Loucy (cell line): ENCODE measurements around the gene GRK6.
A peak's percentile ranks its signal among the peaks of the same experiment; 100 is the strongest.

Source experiments
- H2AFZ ChIP-seq: fragments of 200-600 bp; sonication (generic); 2 replicates; pipeline ENCODE4 v1.6.0; 2016; ENCODE audit warnings: antibody characterized with exemption, mild to moderate bottlenecking, low read length, moderate library complexity
- H3F3A ChIP-seq: fragments of 200-600 bp; 2 replicates; pipeline ENCODE4 v1.6.0; 2016; ENCODE audit warnings: antibody characterized with exemption, low read depth, mild to moderate bottlenecking
- H3K27me3 ChIP-seq: fragments of 200-600 bp; sonication (generic); 2 replicates; pipeline ENCODE4 v1.6.1; 2014; ENCODE audit warnings: low read length, mild to moderate bottlenecking; ENCODE audit not compliant: insufficient read depth, poor library complexity, severe bottlenecking
- H3K36me3 ChIP-seq: fragments of 200-600 bp; sonication (generic); 2 replicates; pipeline ENCODE4 v1.6.1; 2016; ENCODE audit warnings: low read length; ENCODE audit not compliant: insufficient read depth
- H3K4me1 ChIP-seq: fragments of 200-600 bp; sonication (generic); 2 replicates; pipeline ENCODE4 v1.5.1; 2014; ENCODE audit warnings: low read length, mild to moderate bottlenecking; ENCODE audit not compliant: insufficient read depth, poor library complexity, severe bottlenecking
- H3K4me2 ChIP-seq: fragments of 200-600 bp; sonication (generic); 2 replicates; pipeline ENCODE4 v1.6.0; 2014; ENCODE audit warnings: antibody characterized with exemption, low read length, low read depth, mild to moderate bottlenecking; ENCODE audit not compliant: poor library complexity, severe bottlenecking
- H3K4me3 ChIP-seq: fragments of 200-600 bp; sonication (generic); 2 replicates; pipeline ENCODE4 v1.5.1; 2014; ENCODE audit warnings: low read length, mild to moderate bottlenecking, mixed read lengths; ENCODE audit not compliant: poor library complexity, severe bottlenecking
- H3K79me2 ChIP-seq: fragments of 200-600 bp; sonication (generic); 2 replicates; pipeline ENCODE4 v1.6.1; 2014; ENCODE audit warnings: low read length; ENCODE audit not compliant: insufficient read depth
- H3K9ac ChIP-seq: fragments of 200-600 bp; sonication (generic); 2 replicates; pipeline ENCODE4 v1.6.0; 2014; ENCODE audit warnings: mild to moderate bottlenecking, low read depth, low read length, moderate library complexity; ENCODE audit not compliant: poor library complexity, severe bottlenecking
- H3K9me2 ChIP-seq: fragments of 200-600 bp; sonication (generic); replicated peaks from 2 replicates; pipeline ENCODE4 v1.6.1; 2016; ENCODE audit warnings: low read depth, low read length, mixed read lengths
- H3K9me3 ChIP-seq: fragments of 200-600 bp; sonication (generic); 2 replicates; pipeline ENCODE4 v1.6.1; 2014; ENCODE audit warnings: mild to moderate bottlenecking, antibody characterized with exemption, low read length, low read depth; ENCODE audit not compliant: insufficient read depth
- H4K20me1 ChIP-seq: fragments of 200-600 bp; sonication (generic); 2 replicates; pipeline ENCODE4 v1.6.0; 2014; ENCODE audit warnings: antibody characterized with exemption, low read length, mild to moderate bottlenecking; ENCODE audit not compliant: insufficient read depth, poor library complexity, severe bottlenecking
- EZH2phosphoT487 ChIP-seq: fragments of 200-600 bp; IDR thresholded peaks from 2 replicates; pipeline ENCODE4 v1.6.1; 2018; ENCODE audit warnings: antibody characterized with exemption, mild to moderate bottlenecking, moderate library complexity, borderline replicate concordance
- TF ChIP-seq, protein P1 (sequence below): fragments of 200-600 bp; sonication (generic); conservative IDR thresholded peaks from 2 replicates; pipeline ENCODE4 v1.5.1; 2014; ENCODE audit warnings: mild to moderate bottlenecking, antibody characterized with exemption, low read length

Gene GRK6

DNA sequence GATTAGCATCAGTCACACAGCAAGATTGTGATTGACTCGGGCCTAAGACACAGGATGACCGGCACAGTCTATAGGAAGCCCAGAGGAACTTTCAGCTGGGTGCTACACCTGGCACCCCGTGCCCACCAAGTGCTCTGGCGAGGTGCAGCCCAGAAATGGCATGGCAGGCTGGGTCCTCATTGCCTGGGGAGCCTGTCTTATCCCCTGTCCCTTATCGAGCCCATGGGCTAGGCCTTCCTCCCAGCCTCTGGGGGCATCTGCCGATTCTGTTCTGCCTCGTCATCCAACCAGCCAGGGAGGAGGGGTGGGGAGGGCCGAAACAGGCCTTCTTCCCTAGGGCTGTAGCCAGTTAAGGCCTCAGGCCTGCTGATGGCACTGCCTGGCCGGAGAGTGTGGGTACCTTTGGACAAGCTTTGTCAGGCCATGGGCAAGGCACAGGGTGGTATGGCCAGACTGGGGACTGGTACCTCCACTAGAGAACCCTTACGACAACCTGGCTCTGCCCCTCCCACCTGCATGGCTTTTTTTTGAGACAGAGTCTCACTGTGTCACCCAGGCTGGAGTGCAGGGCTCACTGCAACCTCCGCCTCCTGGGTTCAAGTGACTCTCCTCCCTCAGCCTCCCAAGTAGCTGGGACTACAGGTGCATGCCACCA lies 1.6 kb downstream of the GRK6 start:
- peaks cover 56% of the 10 kb centered on the region for H3K79me2 ChIP-seq
- peaks cover 10% of the 10 kb centered on the region; the same call in 1 of the 2 replicates for H3K36me3 ChIP-seq
- peaks cover 48% of the 10 kb centered on the region for H3K4me1 ChIP-seq
- no peaks in the 10 kb centered on the region for H3K27me3 ChIP-seq
- H3F3A ChIP-seq: no peaks in the 10 kb centered on the region
- H3K9ac ChIP-seq: peak overlapping the region; percentile 97
- peak overlapping the region; percentile 95 for H3K4me3 ChIP-seq
- peaks cover 19% of the 10 kb centered on the region for H4K20me1 ChIP-seq
- no peak overlapping the region for H2AFZ ChIP-seq
- no peaks in the 10 kb centered on the region for H3K9me2 ChIP-seq
- peak overlapping the region; percentile 99 for H3K4me2 ChIP-seq
- TF ChIP-seq EZH2phosphoT487: no peak
- TF ChIP-seq, protein P1, sequence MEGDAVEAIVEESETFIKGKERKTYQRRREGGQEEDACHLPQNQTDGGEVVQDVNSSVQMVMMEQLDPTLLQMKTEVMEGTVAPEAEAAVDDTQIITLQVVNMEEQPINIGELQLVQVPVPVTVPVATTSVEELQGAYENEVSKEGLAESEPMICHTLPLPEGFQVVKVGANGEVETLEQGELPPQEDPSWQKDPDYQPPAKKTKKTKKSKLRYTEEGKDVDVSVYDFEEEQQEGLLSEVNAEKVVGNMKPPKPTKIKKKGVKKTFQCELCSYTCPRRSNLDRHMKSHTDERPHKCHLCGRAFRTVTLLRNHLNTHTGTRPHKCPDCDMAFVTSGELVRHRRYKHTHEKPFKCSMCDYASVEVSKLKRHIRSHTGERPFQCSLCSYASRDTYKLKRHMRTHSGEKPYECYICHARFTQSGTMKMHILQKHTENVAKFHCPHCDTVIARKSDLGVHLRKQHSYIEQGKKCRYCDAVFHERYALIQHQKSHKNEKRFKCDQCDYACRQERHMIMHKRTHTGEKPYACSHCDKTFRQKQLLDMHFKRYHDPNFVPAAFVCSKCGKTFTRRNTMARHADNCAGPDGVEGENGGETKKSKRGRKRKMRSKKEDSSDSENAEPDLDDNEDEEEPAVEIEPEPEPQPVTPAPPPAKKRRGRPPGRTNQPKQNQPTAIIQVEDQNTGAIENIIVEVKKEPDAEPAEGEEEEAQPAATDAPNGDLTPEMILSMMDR: no peak
- no peaks in the 10 kb centered on the region for H3K9me3 ChIP-seq

DNA sequence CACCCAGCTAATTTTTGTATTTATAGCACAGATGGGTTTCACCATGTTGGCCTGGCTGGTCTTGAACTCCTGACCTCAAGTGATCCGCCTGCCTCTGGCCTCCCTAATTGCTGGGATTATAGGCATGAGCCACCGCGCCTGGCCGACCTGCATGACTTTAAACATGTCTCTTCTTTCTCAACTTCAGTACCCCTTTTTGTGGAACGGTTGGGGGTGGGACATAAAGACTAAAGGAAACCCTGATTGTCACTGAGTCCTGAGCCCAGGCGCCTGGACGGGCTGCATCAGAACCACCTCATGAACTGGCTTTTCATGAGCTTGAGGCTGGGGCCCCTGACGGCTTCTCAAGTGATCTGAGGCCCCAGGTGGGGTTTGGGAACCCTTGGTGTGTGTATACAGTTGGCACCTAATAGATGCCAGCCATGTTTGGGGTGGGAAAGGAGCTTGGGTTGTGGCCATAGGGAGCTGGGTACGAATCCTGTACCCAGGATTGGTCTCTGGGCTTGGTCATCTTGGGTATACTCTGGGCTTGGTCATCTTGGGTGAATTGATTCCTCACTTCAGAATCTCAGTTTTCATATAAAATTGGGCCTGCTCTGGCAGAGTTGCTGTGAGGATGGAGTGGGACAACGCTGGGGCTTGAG lies 2.2 kb downstream of the GRK6 start:
- Histone ChIP-seq H2AFZ (no peak overlapping the region), H4K20me1 (peaks cover 19% of the 10 kb centered on the region), H3K9ac (peak overlapping the region; percentile 97), H3K4me3 (peak overlapping the region; percentile 95), H3K4me1 (peaks cover 49% of the 10 kb centered on the region), H3K9me3 (no peaks in the 10 kb centered on the region), H3K36me3 (peaks cover 17% of the 10 kb centered on the region; the same call in 1 of the 2 replicates), H3K79me2 (peaks cover 61% of the 10 kb centered on the region), H3K4me2 (peak overlapping the region; percentile 99), H3F3A (no peaks in the 10 kb centered on the region), H3K9me2 (no peaks in the 10 kb centered on the region), H3K27me3 (no peaks in the 10 kb centered on the region)
- no peak for TF ChIP-seq EZH2phosphoT487
- TF ChIP-seq, protein P1: no peak

DNA sequence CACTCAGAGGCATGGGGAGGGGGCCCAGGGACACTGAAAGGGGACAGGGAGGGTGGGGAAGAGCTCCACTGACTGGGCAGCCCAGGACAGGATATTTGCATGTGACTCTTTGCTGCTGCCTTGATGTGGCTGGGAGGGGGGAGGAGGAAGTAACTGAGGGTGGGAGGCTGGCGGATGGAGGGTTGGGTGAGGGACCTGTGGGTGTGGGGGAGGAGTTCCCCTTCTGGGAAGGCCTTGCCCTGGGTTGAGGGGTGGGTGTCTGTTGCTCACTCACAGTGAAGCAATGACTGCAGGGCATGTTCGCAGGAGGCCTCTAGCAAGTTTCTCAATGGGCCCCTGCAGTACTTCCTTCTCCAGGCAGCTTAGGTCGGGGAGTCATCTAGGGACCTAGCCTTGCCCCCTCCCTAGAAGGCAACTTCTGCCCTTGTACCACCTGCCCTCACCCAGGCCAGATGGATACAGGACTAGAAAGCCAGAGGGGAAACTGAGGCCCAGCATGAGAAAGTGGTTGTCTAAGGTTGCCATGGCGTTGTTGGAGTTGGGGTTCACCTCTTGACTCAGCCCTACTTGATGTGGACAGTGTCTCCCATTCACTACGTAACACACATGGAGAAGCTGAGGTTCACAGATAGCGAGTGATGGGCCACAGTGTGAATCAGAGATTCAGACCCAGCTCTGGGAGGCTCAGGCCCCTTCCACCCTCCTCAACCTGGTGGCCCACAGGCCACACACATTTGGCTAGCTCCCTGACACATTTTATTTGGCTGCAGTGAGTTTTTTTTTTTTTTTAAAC lies 3.0 kb downstream of the GRK6 start:
- peak overlapping the region; percentile 99 for H3K4me2 ChIP-seq
- no peaks in the 10 kb centered on the region for H3K27me3 ChIP-seq
- TF ChIP-seq, protein P1: no peak
- no peak for TF ChIP-seq EZH2phosphoT487
- no peak overlapping the region for H2AFZ ChIP-seq
- H4K20me1 ChIP-seq: peaks cover 19% of the 10 kb centered on the region
- no peaks in the 10 kb centered on the region for H3F3A ChIP-seq
- peak overlapping the region; percentile 95 for H3K4me3 ChIP-seq
- no peaks in the 10 kb centered on the region for H3K9me3 ChIP-seq
- peak overlapping the region; percentile 97 for H3K9ac ChIP-seq
- peaks cover 63% of the 10 kb centered on the region for H3K79me2 ChIP-seq
- H3K4me1 ChIP-seq: peaks cover 49% of the 10 kb centered on the region
- no peaks in the 10 kb centered on the region for H3K9me2 ChIP-seq
- H3K36me3 ChIP-seq: peaks cover 24% of the 10 kb centered on the region; the same call in 1 of the 2 replicates
